ENCODE data around the gene CNNM2.

The CNNM2 gene

DNA sequence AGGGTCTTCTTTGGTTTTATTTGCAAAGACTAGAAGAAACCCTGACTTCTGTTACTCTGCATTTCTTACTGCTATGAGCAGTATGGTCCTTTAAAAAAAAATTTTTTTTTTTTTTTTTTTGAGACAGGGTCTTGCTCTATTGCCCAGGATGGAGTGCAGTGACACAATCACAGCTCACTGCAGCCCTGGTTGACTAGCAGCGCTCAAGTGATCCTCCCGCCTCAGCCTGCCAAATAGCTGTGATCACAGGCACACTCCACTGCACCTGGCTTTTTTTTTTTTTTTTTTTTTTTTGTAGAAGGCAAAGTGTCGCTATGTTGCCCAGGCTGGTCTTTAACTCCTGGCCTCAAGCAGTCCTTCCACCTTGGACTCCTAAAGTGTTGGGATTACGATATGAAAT lies 17.4 kb downstream of the CNNM2 start:
- no peaks in the 10 kb centered on the region for H4K20me1 ChIP-seq (ENCODE audit: insufficient read depth, low read length, poor library complexity, severe bottlenecking)
- no peak overlapping the region for H3K4me3 ChIP-seq (ENCODE audit: low read length, poor library complexity, severe bottlenecking)
- no peaks in the 10 kb centered on the region for H3K27me3 ChIP-seq (ENCODE audit: insufficient read depth, low read length, poor library complexity, severe bottlenecking)
- no peak overlapping the region for H3K9ac ChIP-seq (ENCODE audit: low read depth, low read length, poor library complexity, severe bottlenecking)
- no peaks in the 10 kb centered on the region for H3K9me3 ChIP-seq (ENCODE audit: insufficient read depth, low read depth, low read length)
- no peaks in the 10 kb centered on the region for H3F3A ChIP-seq (ENCODE audit: low read depth)
- no peaks in the 10 kb centered on the region for H3K36me3 ChIP-seq (ENCODE audit: insufficient read depth, low read length)
- H3K79me2 ChIP-seq (ENCODE audit: insufficient read depth, low read length) = no peaks in the 10 kb centered on the region
- H3K9me2 ChIP-seq (replicated peaks; ENCODE audit: low read depth, low read length) = no peaks in the 10 kb centered on the region
- H2AFZ ChIP-seq (ENCODE audit: low read length) = no peak overlapping the region
- peaks cover 17% of the 10 kb centered on the region for H3K4me1 ChIP-seq (ENCODE audit: insufficient read depth, low read length, poor library complexity, severe bottlenecking)
- no peak overlapping the region for H3K4me2 ChIP-seq (ENCODE audit: low read depth, low read length, poor library complexity, severe bottlenecking)
- TF ChIP-seq, protein P1, sequence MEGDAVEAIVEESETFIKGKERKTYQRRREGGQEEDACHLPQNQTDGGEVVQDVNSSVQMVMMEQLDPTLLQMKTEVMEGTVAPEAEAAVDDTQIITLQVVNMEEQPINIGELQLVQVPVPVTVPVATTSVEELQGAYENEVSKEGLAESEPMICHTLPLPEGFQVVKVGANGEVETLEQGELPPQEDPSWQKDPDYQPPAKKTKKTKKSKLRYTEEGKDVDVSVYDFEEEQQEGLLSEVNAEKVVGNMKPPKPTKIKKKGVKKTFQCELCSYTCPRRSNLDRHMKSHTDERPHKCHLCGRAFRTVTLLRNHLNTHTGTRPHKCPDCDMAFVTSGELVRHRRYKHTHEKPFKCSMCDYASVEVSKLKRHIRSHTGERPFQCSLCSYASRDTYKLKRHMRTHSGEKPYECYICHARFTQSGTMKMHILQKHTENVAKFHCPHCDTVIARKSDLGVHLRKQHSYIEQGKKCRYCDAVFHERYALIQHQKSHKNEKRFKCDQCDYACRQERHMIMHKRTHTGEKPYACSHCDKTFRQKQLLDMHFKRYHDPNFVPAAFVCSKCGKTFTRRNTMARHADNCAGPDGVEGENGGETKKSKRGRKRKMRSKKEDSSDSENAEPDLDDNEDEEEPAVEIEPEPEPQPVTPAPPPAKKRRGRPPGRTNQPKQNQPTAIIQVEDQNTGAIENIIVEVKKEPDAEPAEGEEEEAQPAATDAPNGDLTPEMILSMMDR (conservative IDR thresholded peaks at IDR 0.05; ENCODE audit: low read length) = no peak
- no peak for TF ChIP-seq EZH2phosphoT487 (IDR thresholded peaks at IDR 0.05; ENCODE audit: borderline replicate concordance)

DNA sequence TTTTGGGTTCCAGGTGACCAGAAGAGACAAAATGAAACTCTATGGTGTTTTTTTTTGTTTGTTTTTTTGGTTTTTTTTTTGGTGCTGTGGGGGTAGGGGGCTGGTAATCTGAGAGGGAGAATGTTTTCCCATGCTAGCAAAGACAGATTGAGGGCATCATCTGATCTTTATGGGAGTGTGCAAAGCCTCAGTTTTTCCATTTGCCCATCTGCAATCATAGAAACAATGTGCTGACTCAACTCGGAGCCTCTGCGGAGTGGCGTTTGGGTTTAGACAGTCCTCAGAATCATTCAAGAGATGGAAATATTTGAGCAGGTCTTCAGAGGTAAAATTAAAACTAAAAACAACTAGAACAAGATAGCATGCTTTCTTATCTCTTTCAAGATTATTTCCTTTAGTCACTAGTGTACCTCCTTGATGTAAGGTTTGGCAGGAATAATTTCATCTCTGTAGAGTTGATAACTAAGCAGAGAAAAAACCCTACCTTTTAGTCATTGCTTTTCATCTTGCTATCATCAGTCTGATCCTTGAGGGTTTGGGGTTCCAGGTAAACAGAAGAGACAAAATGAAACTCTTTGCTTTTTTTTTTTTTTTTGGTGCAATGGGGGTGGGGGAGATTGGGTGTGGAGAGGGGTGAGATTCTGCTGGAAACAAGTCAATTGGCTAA lies 18.0 kb downstream of the CNNM2 start:
- TF ChIP-seq, protein P1 (conservative IDR thresholded peaks at IDR 0.05; ENCODE audit: low read length) = no peak
- TF ChIP-seq EZH2phosphoT487 (IDR thresholded peaks at IDR 0.05; ENCODE audit: borderline replicate concordance) = no peak
- Histone ChIP-seq H3K4me3 (ENCODE audit: low read length, poor library complexity, severe bottlenecking) (no peak overlapping the region), H3K4me2 (ENCODE audit: low read depth, low read length, poor library complexity, severe bottlenecking) (peak overlapping the region; percentile 42), H3K9me3 (ENCODE audit: insufficient read depth, low read depth, low read length) (no peaks in the 10 kb centered on the region), H2AFZ (ENCODE audit: low read length) (no peak overlapping the region), H3K27me3 (ENCODE audit: insufficient read depth, low read length, poor library complexity, severe bottlenecking) (no peaks in the 10 kb centered on the region), H4K20me1 (ENCODE audit: insufficient read depth, low read length, poor library complexity, severe bottlenecking) (no peaks in the 10 kb centered on the region), H3K79me2 (ENCODE audit: insufficient read depth, low read length) (no peaks in the 10 kb centered on the region), H3K9ac (ENCODE audit: low read depth, low read length, poor library complexity, severe bottlenecking) (no peak overlapping the region), H3K36me3 (ENCODE audit: insufficient read depth, low read length) (no peaks in the 10 kb centered on the region), H3F3A (ENCODE audit: low read depth) (no peaks in the 10 kb centered on the region), H3K9me2 (replicated peaks; ENCODE audit: low read depth, low read length) (no peaks in the 10 kb centered on the region), H3K4me1 (ENCODE audit: insufficient read depth, low read length, poor library complexity, severe bottlenecking) (peaks cover 17% of the 10 kb centered on the region)

DNA sequence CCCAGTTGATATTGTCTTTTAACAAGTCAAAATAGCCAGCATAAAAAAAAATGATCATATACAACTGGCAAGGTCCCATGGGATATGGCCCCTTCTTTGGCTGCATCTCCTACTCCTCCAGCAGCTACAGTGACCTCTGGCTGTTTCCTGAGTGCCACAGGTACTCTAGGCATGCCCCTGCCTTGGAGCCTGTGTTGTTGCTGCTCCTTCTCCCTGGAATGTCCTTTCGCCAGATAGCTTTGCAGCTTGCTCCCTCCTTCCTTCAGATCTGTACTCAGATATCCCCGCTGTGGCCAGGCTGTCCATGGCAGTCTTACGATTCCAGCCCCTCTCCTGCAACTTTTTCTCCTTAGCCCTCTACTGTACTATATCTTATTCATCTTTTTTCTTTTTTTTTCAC lies 23.3 kb downstream of the CNNM2 start:
- no peaks in the 10 kb centered on the region for H3K27me3 ChIP-seq (ENCODE audit: insufficient read depth, low read length, poor library complexity, severe bottlenecking)
- no peaks in the 10 kb centered on the region for H3K79me2 ChIP-seq (ENCODE audit: insufficient read depth, low read length)
- H3K4me2 ChIP-seq (ENCODE audit: low read depth, low read length, poor library complexity, severe bottlenecking) = no peak overlapping the region
- peaks cover 10% of the 10 kb centered on the region for H3K4me1 ChIP-seq (ENCODE audit: insufficient read depth, low read length, poor library complexity, severe bottlenecking)
- H3K4me3 ChIP-seq (ENCODE audit: low read length, poor library complexity, severe bottlenecking) = no peak overlapping the region
- no peaks in the 10 kb centered on the region for H4K20me1 ChIP-seq (ENCODE audit: insufficient read depth, low read length, poor library complexity, severe bottlenecking)
- no peak for TF ChIP-seq EZH2phosphoT487 (IDR thresholded peaks at IDR 0.05; ENCODE audit: borderline replicate concordance)
- TF ChIP-seq, protein P1 (conservative IDR thresholded peaks at IDR 0.05; ENCODE audit: low read length) = no peak
- H3K9ac ChIP-seq (ENCODE audit: low read depth, low read length, poor library complexity, severe bottlenecking) = no peak overlapping the region
- no peaks in the 10 kb centered on the region for H3F3A ChIP-seq (ENCODE audit: low read depth)
- no peaks in the 10 kb centered on the region for H3K9me3 ChIP-seq (ENCODE audit: insufficient read depth, low read depth, low read length)
- no peak overlapping the region for H2AFZ ChIP-seq (ENCODE audit: low read length)
- H3K9me2 ChIP-seq (replicated peaks; ENCODE audit: low read depth, low read length) = no peaks in the 10 kb centered on the region
- H3K36me3 ChIP-seq (ENCODE audit: insufficient read depth, low read length) = no peaks in the 10 kb centered on the region
